Fibroblast of skin of left quadriceps (primary cell): ENCODE data around the gene PARN.
"Not testable (repeated sequence)": the region's sequence is repeated elsewhere in the genome, so short reads cannot be mapped to it uniquely, and the experiment has no call there.

Source experiments
- DNase-seq, 2 experiments: peaks; one replicate each; pipeline ENCODE4 v3.0.0-alpha.2; 2013; ENCODE audit warnings: low read depth in 2 of 2

Gene PARN, protein sequence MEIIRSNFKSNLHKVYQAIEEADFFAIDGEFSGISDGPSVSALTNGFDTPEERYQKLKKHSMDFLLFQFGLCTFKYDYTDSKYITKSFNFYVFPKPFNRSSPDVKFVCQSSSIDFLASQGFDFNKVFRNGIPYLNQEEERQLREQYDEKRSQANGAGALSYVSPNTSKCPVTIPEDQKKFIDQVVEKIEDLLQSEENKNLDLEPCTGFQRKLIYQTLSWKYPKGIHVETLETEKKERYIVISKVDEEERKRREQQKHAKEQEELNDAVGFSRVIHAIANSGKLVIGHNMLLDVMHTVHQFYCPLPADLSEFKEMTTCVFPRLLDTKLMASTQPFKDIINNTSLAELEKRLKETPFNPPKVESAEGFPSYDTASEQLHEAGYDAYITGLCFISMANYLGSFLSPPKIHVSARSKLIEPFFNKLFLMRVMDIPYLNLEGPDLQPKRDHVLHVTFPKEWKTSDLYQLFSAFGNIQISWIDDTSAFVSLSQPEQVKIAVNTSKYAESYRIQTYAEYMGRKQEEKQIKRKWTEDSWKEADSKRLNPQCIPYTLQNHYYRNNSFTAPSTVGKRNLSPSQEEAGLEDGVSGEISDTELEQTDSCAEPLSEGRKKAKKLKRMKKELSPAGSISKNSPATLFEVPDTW

DNA sequence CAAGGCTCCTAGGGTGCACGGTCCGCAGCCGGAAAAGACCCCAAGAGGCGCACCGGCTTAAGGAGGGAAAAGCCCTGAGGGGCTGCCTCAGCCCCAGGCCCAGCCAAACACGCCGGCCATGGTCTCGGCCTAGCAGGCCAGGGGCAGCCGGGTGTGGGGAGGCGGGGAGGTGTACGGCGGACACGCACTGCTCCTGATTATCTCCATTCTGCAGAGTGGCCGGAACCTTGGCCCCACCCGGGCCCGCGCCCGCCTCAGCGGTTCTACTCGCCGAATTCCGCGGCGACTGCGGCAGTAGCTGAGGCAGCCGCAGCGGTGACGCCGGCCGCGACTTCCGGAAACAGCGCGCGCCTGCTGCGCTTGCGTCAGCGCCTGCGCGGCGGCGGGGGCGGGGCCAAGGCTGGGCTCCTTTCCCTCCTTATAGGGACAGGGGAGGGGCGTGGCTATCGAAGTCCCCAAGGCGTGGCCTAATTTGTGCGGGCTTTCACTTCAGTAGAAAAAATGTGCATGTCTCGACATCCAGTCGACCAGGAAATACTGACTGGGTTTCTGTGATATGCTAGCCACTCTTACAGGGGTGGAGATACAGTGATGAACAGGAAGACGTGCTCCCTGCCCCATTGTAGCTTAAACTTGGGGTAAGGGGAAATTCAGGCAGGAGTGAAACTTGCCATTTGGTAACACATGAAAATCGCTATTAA is at the start of gene PARN:
Gene PARN (minus strand): TSS at position 342 of the 701 bp plus-strand sequence. CDS start 135 bp downstream, at position 207.
- DNase-seq = peak; percentile 92

DNA sequence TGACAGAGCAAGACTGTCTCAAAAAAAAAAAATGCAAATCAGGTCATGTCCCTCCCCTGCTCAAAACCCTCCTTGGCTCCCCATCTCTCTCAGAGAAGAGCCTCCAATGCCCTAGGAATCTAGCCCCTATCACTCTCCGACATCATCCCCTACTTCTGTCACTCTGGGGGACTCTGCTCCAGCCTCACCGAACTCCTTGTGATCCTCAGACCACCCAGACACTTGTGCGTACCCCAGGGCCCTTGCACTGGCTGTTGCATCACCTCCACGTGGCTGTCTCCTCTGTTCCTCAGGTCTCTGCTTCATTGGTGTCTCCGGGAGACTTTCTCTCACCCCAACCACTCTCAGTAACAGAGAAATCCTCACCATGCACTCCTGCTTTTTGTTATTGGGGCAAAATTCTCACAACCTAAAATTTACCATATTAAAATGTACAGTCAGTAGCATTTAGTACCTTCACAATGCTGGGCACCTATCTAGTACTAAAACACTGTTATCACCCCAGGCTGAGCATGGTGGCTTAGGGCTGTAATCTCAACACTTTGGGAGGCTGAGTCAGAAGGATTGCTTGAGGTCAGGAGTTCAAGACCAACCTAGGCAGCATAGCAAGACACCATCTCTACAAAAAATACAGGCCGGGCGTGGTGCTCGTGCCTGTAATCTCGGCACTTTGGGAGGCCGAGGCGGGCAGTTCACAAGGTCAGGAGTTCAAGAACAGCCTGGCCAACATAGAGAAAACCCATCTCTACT is 48.9 kb upstream of the PARN start:
- no peak for DNase-seq

DNA sequence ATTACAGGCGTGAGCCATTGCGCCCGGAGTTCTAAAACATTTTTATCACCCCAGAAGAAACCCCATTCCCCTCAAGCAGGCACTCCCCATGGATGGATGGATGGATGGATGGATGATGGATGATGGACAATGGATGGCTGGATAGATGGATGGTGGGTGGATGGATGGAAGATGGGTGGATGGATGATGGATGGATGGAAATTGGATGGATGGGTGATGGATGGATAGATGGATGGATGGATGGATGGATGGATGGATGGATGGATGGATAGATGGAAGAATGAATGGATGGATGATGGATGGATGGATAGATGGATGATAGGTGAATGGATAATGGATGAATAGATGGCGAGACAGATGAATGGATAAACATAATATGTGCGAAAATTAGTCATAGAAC is 47.6 kb upstream of the PARN start:
- no peak for DNase-seq

DNA sequence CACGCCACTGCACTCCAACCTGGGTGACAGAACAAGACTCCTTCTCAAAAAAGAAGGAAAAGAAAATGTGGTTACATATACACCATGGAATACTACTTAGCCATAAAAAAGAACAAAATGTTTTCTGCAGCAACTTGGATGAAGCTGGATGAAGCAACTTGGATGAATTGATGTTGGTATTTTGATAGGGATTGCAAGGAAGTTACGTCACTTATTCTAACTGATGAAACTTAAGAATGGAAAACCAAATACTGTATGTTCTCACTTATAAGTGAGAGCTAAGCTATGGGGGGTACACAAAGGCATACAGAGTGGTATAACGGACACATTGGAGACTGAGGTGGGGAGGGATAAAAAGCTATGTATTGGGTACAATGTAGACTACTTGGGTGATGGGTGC is 46.6 kb upstream of the PARN start:
- no peak for DNase-seq

DNA sequence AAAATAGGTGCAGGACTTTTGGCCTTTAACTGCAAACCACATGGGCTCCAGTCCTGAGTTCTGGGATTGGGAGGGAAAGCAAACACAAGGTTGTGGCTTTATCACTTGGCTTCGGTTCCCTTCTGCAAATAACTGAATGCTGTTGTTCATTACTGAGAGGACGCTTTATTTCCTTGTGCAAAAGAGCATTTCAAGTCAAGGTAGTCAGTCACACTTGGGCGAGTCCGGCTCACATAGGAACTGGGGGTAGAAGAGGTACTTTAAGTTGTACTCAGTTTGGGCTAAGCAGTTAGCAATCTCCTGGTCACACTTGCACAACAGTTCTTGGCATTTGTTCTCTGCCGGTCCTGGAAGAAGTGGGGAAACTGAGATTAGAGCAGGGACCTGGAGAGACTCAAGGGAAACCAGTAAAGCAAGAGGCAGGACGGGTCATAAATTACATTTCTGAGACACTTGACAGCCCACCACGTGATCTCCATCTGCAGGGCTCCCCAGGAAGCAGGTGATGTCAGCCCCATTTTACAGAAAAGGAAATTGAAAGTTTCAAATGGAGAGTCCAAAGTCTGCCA is 42.4 kb upstream of the PARN start:
- DNase-seq = no peak

DNA sequence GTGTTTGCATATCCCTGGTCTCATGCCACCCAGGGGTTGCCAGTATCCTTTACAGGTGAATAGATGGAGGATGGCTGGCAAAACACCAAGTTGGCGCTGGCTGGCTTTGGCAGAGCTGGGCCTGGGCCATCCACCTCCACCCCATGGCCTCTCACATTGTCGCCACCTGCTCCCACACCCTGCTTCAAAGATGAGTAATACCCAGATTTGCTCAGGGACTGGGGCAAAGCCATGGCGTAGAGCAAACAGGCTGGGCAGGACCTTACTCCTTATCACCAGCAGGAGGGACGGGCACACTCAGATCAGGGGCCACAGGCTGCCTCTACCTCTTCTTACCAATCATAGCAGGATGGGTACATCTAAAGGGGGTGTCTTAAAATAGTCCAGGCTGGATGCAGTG is 39.7 kb upstream of the PARN start:
- DNase-seq = no peak

DNA sequence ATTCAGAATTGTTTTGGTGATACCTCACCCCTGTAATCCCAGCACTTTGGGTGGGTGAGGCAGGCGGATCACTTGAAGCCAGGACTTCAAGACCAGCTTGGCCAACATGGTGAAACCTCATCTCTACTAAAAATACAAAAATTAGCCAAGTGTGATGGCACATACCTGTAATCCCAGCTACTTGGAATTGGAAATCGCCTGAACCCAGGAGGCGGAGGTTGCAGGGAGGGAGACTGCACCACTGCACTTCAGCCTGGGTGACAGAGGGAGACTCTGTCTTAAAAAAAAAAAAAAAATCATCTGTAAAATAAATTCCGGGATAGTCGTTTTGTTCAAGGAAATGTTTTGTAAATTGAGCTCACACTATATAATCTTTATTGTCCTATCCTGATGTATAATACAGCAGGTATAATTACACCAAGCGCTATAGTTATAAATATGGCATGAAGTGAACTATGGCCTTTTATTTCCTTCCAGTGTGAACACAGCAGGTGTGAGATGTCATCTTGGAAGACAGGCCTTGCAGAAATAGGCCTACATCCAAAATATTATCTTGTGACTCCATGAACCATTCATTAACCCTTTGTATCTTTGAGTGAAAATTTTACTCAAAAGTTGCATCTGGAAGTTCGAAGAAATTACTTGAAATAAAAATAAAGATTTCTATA is 38.6 kb upstream of the PARN start:
- no peak for DNase-seq

DNA sequence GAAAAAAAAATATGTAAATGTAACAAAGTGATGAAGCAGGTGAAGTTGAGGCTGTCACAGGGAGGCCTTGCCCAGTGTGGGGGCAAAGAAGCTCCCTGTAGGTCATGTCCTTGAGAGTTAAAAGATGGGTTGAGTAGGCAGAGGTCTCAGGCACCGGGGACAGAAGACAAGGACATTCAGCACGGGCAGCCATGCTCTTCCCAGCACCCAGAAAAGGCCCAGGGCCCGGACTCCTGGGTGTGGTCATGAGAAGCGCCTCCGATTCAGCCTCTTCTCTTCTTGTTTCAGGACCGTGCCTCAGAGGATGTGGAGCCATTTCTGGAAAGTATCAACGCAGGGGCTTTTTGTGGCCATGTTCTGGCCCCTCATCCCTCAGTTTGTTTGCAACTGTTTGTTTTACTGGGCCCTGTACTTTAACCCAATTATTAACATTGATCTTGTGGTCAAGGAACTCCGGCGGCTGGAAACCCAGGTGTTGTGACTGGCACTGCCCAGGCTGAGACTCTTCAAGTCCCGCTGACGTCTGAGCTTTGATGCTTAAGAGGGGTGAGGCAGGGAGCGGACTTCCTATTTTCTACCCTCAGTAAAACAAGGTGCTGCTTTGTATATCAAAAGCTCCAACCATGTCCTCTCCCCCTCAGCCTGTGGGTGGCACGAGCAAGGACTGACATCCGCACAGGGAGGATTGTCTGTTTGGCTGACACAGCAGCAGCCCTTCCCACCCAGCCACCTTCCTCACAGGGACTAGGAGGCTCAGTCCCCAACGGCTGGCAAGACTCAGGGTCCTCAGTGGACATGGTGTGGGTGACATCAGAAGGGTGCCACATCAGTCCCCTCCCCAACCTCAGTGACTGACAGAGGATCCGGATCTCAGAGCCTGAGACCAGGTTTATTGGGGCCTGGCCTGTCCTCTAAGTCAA is 37.5 kb upstream of the PARN start:
- DNase-seq = no peak

DNA sequence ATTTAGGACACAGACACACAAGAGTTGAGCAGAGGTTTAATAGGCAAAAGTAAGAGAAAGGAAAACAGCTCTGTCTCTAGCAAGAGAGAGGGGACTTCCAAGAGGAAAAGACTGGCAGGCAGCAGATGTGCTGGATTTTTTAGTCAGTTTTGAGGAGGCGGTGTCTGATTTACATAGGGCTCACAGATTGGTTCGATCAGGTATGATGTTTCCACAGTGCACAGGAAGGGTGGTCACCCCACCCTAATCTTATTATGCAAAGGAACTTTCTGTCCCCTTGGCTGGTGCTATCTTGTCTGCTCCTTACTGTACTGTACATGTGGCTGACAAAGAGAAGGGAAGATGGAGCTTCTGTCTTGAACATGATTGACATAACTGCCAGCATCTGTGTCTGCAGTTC is 28.0 kb upstream of the PARN start:
- no peak for DNase-seq

DNA sequence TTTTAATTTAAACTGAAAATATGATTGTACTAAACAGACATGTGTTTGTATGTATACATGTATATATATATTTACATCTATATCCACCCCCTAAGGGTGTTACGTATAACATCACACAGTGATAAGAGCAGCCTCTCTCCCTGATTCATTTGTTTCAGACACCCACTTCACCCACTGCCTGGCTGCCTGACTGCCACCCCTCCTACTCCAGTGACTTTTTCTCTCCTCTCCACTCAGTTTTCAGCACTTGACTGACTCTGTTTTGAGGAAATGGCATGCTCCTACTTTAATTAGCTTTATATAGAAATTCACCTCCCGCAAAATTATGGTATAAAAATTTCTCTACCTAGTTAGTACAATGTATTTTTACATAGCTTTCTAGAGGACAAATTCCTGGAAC is 22.7 kb upstream of the PARN start:
- DNase-seq = no peak

DNA sequence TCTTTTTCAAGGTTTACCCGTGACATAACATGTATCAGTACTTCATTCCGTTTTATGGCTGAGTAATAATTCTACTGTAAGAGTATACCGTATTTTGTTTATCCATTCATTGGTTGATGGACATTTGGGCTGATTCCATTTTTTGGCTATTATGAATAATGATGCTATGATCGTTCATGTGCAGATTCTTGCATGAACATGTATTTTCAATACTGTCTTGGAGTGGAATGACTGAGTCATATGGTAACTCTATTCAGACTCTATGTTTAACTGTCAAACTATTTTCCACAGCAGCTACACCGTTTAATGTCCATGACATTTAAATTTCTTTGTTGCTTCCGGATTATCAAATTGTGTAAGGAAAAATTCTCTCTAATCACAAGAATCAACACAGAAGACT is 20.6 kb upstream of the PARN start:
- no peak for DNase-seq

DNA sequence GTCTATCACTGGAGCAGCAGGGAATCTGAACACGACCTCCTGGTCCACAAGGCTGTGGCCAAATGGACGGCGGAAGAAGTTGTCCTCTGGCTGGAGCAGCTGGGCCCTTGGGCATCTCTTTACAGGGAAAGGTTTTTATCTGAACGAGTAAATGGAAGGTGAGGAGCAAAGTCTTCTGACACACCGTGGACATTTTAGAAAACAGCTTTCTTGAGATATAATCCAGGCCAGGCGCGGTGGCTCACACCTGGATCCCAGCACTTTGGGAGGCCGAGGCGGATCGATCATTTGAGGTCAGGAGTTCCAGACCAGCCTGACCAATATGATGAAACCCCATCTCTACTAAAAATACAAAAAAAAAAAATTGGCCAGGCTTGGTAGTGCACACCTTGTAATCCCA is 19.8 kb upstream of the PARN start:
- no peak for DNase-seq

DNA sequence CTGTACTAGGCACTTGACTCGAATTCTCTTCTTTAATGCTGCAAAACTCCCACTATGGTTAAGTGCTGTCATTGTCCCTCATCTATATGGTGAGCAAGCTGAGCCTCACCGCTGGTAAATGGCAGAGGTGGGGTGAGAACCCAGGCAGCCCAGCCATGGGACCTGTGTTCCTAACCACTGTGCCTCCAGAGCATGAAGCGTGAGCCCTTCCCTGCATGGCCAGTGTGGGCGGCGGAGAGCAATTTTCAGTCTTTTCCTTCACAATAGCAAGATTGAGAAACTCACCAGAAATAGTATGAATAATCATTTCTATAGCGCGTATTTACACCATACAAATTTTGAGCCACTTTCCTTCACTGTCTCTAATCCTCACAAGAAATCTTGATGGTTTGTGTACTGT is 11.9 kb upstream of the PARN start:
- DNase-seq = no peak

DNA sequence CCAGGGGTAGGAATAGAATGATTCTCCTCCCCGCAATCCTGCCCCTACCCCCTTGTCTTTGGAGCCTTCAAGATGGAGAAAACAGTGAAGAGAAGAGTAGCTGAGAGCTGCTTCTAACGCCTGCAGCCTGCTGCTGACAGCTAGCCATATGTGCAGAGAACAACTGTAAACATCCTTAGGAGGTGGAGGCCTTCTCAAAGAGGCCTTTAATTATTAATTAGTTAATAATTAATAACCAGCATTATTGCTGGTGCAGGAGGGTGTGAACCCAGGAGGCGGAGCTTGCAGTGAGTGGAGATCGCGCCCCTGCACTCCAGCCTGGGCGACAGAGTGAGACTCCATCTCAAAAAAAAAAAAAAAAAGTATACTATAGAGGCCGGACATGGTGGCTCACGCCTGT is 11.1 kb upstream of the PARN start:
- no peak for DNase-seq

DNA sequence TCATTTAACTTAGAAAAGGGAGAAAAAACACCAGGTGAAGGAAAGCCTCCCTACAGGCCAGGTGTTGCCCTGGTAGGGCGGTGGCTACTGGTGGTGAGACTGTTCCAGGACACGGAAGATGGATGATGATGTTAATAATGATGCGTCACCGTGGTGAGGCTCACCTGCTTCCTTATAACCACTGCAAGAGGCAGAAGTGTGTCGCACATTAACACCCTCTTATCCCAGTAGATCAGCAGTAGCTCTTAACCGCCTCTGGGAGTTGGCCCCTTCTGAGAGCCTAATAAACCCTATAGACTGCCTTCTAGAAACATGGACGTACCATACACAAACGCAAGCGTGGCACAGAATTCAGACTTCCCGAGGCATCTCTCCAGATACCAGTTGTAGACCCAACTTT is 10.5 kb upstream of the PARN start:
- DNase-seq = no peak

DNA sequence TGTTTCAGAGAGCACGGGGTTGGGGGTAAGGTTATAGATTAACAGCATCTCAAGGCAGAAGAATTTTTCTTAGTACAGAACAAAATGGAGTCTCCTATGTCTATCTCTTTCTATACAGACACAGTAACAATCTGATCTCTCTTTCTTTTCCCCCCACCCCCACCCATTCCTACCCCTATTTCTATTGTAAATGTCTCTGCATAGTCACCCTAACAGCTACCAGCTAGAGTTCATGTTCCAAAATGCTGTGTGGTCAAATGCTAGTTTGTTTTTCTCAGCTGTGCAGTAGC is 6.8 kb upstream of the PARN start:
- not testable (repeated sequence) for DNase-seq

DNA sequence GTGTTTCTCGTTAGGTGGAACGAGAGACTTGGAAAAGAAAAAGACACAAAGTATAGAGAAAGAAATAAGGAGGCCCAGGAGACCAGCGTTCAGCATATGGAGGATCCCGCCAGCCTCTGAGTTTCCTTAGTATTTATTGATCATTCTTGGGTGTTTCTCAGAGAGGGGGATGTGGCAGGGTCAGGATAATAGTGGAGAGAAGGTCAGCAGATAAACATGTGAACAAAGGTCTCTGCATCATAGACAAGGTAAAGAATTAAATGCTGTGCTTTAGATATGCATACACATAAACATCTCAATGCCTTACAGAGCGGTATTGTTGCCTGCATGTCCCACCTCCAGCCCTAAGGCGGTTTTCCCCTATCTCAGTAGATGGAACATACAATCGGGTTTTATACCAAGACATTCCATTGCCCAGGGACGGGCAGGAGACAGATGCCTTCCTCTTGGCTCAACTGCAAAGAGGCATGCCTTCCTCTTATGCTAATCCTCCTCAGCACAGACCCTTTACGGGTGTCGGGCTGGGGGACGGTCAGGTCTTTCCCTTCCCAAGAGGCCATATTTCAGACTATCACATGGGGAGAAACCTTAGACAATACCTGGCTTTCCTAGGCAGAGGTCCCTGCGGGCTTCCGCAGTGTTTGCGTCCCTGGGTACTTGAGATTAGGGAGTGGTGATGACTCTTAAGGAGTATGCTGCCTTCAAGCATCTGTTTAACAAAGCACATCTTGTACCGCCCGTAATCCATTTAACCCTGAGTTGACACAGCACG is 6.3 kb upstream of the PARN start:
- DNase-seq = not testable (repeated sequence)

DNA sequence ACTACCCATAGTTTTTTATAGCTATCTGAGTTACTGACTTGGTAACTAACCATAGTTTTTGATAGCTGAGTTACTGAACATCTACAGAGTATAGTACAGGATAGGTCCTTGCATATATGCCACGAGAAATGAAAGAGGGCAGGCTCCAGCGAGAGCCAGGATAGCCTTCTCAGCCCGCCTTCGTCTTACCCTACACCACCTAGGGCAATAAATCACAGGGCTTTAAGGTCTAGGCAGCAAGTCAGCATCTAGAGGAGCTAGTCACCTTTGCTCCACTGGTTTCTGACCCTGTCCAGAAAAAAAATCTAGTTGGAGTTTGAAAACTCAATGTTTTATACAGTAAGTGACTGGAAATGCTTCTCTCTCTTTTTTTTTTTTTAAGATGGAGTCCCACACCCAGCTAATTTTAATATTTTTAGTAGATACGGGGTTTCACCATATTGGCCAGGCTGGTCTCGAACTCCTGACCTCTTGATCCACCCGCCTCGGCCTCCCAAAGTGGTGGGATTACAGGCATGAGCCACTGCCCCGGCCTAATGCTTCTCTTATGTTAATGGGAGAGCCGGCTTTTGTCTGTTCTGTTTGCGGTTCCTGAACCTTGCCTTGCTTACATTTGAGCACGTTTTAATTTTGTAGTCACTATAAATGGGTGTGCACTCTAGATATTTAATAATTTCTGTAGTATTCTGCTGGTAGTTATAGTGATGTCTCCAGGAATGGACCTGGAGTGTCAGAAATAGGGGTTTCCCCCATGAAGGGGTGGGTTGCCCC is 5.5 kb upstream of the PARN start:
- DNase-seq = no peak

DNA sequence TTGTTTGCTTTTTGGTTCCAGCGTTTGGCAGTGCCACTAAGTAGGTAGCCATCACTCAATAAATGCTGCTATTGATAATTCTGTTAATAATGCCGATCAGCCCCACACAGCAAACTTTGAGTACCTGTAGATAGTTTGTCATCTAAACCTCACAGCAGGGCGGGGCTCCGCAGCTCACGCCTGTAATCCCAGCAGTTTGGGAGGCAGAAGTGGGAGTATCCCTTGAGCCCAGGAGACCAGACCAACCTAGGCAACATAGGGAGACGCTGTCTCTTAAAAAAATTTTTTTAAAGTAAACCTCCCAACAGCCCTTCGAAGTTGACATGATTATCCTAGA is 4.3 kb upstream of the PARN start:
- no peak for DNase-seq
